A549 (cell line): Measurements from ENCODE around the gene STIM1. TPM values are rescaled to one million over a fixed set of nuclear protein-coding genes. Genes with fewer than 3 reads are reported as not detected.
A peak's percentile ranks its signal among the peaks of the same experiment; 100 is the strongest.

Experiments
- ATAC-seq, 2 experiments: fragments of 200-7000 bp in 1 of 2; fragments of >200 bp in 1 of 2; cut with Nextera tagmentation in 1 of 2; cut with Tn5 transposase in 1 of 2; 3 replicates each; pipeline versions ENCODE4 v1.8.0 to v1.9.1; 2018 to 2020; ENCODE audit warnings: mild to moderate bottlenecking in 1 of 2, moderate library complexity in 1 of 2
- CTCF ChIA-PET: fragments of 300-600 bp; sonication (Branson Sonifier 250); formaldehyde crosslinking; extraction: SDS; loops from one replicate; lab custom pipeline; 2021; ENCODE audit warnings: antibody characterized with exemption, inconsistent platforms; lab: Yijun Ruan, JAX
- POLR2A ChIA-PET: fragments of 350-600 bp; formaldehyde crosslinking; extraction: SDS; loops from one replicate; lab custom pipeline; 2021; ENCODE audit warnings: antibody characterized with exemption, inconsistent platforms; lab: Yijun Ruan, JAX
- DNase-seq, 2 experiments: peaks; one replicate each; pipeline versions ENCODE4 v3.0.0 to v3.0.0-alpha.2; 2011 to 2016; ENCODE audit warnings: low read depth in 1 of 2, low spot score in 1 of 2
- FAIRE-seq: peaks from 2 replicates; lab custom pipeline; 2011; peaks lifted over from hg19 to GRCh38; lab: Jason Lieb, UNC
- H3K27ac ChIP-seq, 2 experiments: fragments of >200 bp; sonication (Bioruptor Twin); formaldehyde crosslinking; 3 replicates each; pipeline ENCODE4 v1.5.1; 2016 to 2017
- H3K4me1 ChIP-seq: fragments of >200 bp; sonication (Bioruptor Twin); formaldehyde crosslinking; 3 replicates; pipeline ENCODE4 v1.6.1; 2016
- H3K4me2 ChIP-seq: fragments of >200 bp; sonication (Bioruptor Twin); formaldehyde crosslinking; 3 replicates; pipeline ENCODE4 v1.6.1; 2016
- H3K4me3 ChIP-seq: fragments of >200 bp; sonication (Bioruptor Twin); formaldehyde crosslinking; 3 replicates; pipeline ENCODE4 v1.5.1; 2016
- H3K9me3 ChIP-seq: fragments of >200 bp; sonication (Bioruptor Twin); formaldehyde crosslinking; 3 replicates; pipeline ENCODE4 v1.6.1; 2016
- BCL3 ChIP-seq: fragments of >200 bp; sonication (Bioruptor Twin); formaldehyde crosslinking; IDR thresholded peaks from 3 replicates; pipeline ENCODE4 v1.6.1; 2016
- CBX8 ChIP-seq: fragments of 200-600 bp; sonication (generic); IDR thresholded peaks from 2 replicates; pipeline ENCODE4 v1.6.1; 2016
- CEBPB ChIP-seq, 2 experiments: fragments of >200 bp in 1 of 2; sonication (Bioruptor Twin) in 1 of 2; formaldehyde crosslinking in 1 of 2; IDR thresholded peaks; 2 replicates each; pipeline ENCODE4 v1.6.1; 2012 to 2016
- CHD2 ChIP-seq: fragments of 150-350 bp; IDR thresholded peaks from 2 replicates; pipeline ENCODE4 v1.6.1; 2014; ENCODE audit warnings: low read length; ENCODE audit not compliant: partially characterized antibody
- E2F6 ChIP-seq: IDR thresholded peaks from 2 replicates; pipeline ENCODE4 v1.6.1; 2012; ENCODE audit warnings: low read depth, borderline replicate concordance
- EHMT2 ChIP-seq: fragments of 200-600 bp; sonication (generic); IDR thresholded peaks from 2 replicates; pipeline ENCODE4 v1.6.1; 2016; ENCODE audit warnings: antibody characterized with exemption, low read depth, mild to moderate bottlenecking, moderate library complexity
- ELK1 ChIP-seq: fragments of 150-350 bp; IDR thresholded peaks from 2 replicates; pipeline ENCODE4 v1.6.1; 2014; ENCODE audit warnings: low read depth, mild to moderate bottlenecking, low read length
- EP300 ChIP-seq, 2 experiments: fragments of >200 bp; sonication (Bioruptor Twin); formaldehyde crosslinking; IDR thresholded peaks; 2 replicates in 1 of 2; 3 replicates in 1 of 2; pipeline ENCODE4 v1.6.1; 2016 to 2017
- FOSL2 ChIP-seq, 2 experiments: fragments of 450-650 bp in 1 of 2; fragments of >200 bp in 1 of 2; sonication (Bioruptor Twin) in 1 of 2; formaldehyde crosslinking; IDR thresholded peaks; 2 replicates each; pipeline versions ENCODE4 v1.5.0 to v1.6.1; 2016 to 2020; ENCODE audit warnings: mild to moderate bottlenecking in 1 of 2, moderate library complexity in 1 of 2
- FOXS1 ChIP-seq: fragments of 250-450 bp; sonication (Bioruptor Pico); IDR thresholded peaks from 2 replicates; pipeline ENCODE4 v1.5.0; 2020; ENCODE audit warnings: mild to moderate bottlenecking, moderate library complexity
- HDAC2 ChIP-seq: fragments of 200-600 bp; sonication (generic); IDR thresholded peaks from 2 replicates; pipeline ENCODE4 v1.6.1; 2016
- HES2 ChIP-seq: fragments of >200 bp; sonication (Bioruptor Twin); formaldehyde crosslinking; IDR thresholded peaks from 2 replicates; pipeline ENCODE4 v1.6.1; 2016
- KDM5A ChIP-seq: fragments of 200-600 bp; sonication (generic); IDR thresholded peaks from 2 replicates; pipeline ENCODE4 v1.6.1; 2016; ENCODE audit warnings: antibody characterized with exemption, mild to moderate bottlenecking
- MAZ ChIP-seq: fragments of 150-350 bp; IDR thresholded peaks from 2 replicates; pipeline ENCODE4 v1.6.1; 2014; ENCODE audit warnings: antibody characterized with exemption, low read depth, low read length, borderline replicate concordance
- POLR2AphosphoS2 ChIP-seq: conservative IDR thresholded peaks from 2 replicates; pipeline ENCODE4 v1.6.1; 2012; ENCODE audit warnings: low read length, improper control_type of control experiment, inconsistent platforms
- RAD21 ChIP-seq, 2 experiments: fragments of >200 bp in 1 of 2; sonication (Bioruptor Twin) in 1 of 2; formaldehyde crosslinking in 1 of 2; IDR thresholded peaks in 1 of 2; conservative IDR thresholded peaks in 1 of 2; 2 replicates in 1 of 2; 3 replicates in 1 of 2; pipeline ENCODE4 v1.6.1; 2012 to 2018; ENCODE audit warnings: inconsistent platforms in 1 of 2
- RCOR1 ChIP-seq: fragments of 150-350 bp; IDR thresholded peaks from 2 replicates; pipeline ENCODE4 v1.6.1; 2014; ENCODE audit warnings: antibody characterized with exemption, low read length, low read depth
- RFX5 ChIP-seq: fragments of 450-650 bp; IDR thresholded peaks from 2 replicates; pipeline ENCODE4 v1.7.1; 2014; ENCODE audit warnings: antibody characterized with exemption, mild to moderate bottlenecking, moderate library complexity
- SMC3 ChIP-seq: fragments of >200 bp; sonication (Bioruptor Twin); formaldehyde crosslinking; IDR thresholded peaks from 3 replicates; pipeline ENCODE4 v1.6.1; 2018; ENCODE audit warnings: inconsistent platforms
- ZNF302 ChIP-seq: fragments of 250-450 bp; sonication (Bioruptor Pico); IDR thresholded peaks from 2 replicates; pipeline ENCODE4 v1.9.0; 2021; ENCODE audit warnings: inconsistent platforms, mild to moderate bottlenecking, moderate library complexity
- WGBS: methylation state at CpG from one replicate; pipeline ENCODE4 v1.1.6; 2017; ENCODE audit errors: missing lambda C conversion rate; 5-methylcytosine and 5-hydroxymethylcytosine counted together
- polyA plus RNA-seq, 4 experiments: library from polyadenylated mRNA; depleted of rRNA in 3 of 4; stranded (reverse); fragments of >200 nt; fragmentation: RNase III in 1 of 4; extraction: RNeasy Plus Mini Kit Qiagen cat#74134 plus additional on column Dnase treatment in 1 of 4; gene quantifications; 2 replicates in 3 of 4; 3 replicates in 1 of 4; pipeline ENCODE4 v1.2.3, GENCODE V29; 2011 to 2017

STIM1 gene
- polyA plus RNA-seq, 2 of the 4 experiments (the other 2 are of a cell fraction): 35.2 to 38.7 TPM

- Histone ChIP-seq H3K27ac (peak overlapping the region; percentile 47 to 71; a peak in 4 of 6 replicates), H3K4me1 (peaks cover 17% of the 10 kb centered on the region), H3K4me3 (no peak overlapping the region), H3K4me2 (peak overlapping the region; percentile 48), H3K9me3 (0 out of 3 replicates have a peak, but pooled peaks cover 2% of the 10 kb centered on the region)
- DNase-seq (peak in 1 of 2 experiments; percentile 19), FAIRE-seq (no peak), ATAC-seq (no peak; a peak in 1 of 6 replicates)
- WGBS: 54% methylated on average over 2 of the region's 2 CpGs
- ChIA-PET CTCF (interaction anchor here (1.3 kb wide), 1 partner anchor 20 kb away, joined by 3 read pairs; no protein-coding TSS in a partner anchor), POLR2A (interaction anchor here (0.6 kb wide), 1 partner anchor 65 kb away, joined by 3 read pairs; no protein-coding TSS in a partner anchor)
- no peak for TF ChIP-seq HES2
- TF ChIP-seq CHD2: no peak
- TF ChIP-seq FOSL2 (IDR thresholded peaks at IDR 0.05): no peak
- TF ChIP-seq FOSL2 (CRISPR knock-in tag; IDR thresholded peaks at IDR 0.05): peak; percentile 18; the same call in 1 of the 2 replicates
- TF ChIP-seq FOXS1 (CRISPR knock-in tag): no peak
- TF ChIP-seq HDAC2: no peak
These were observed 64.8 kb downstream of the STIM1 start for GRCh38 chr11:3920148-3920852.

- WGBS: 92% methylated on average over 1 of the region's 1 CpG
- peaks cover 20% of the 10 kb centered on the region for H3K4me1 ChIP-seq
- ChIA-PET CTCF (no interaction called here), POLR2A (no interaction called here)
- DNase-seq (no peak), FAIRE-seq (no peak), ATAC-seq (no peak)
- no peak overlapping the region for H3K4me2 ChIP-seq
- no peak overlapping the region for H3K4me3 ChIP-seq
- TF ChIP-seq MAZ: no peak
- TF ChIP-seq ELK1: no peak
- TF ChIP-seq HES2: no peak
- no peak for TF ChIP-seq ZNF302 (CRISPR knock-in tag)
- no peak for TF ChIP-seq RAD21 (conservative IDR thresholded peaks at IDR 0.05 in 1 of 2, IDR thresholded peaks at IDR 0.05 in 1 of 2)
- TF ChIP-seq KDM5A: no peak
- TF ChIP-seq RCOR1: no peak
- no peak for TF ChIP-seq E2F6
- H3K9me3 ChIP-seq: 0 out of 3 replicates have a peak, but pooled peaks cover 2% of the 10 kb centered on the region
- no peak overlapping the region for H3K27ac ChIP-seq
These were observed 66.6 kb downstream of the STIM1 start for GRCh38 chr11:3922056-3922455.

GRCh38 chr11:3925513-3925912, 70.0 kb downstream of the STIM1 start:
- Histone ChIP-seq H3K4me2 (no peak overlapping the region), H3K4me3 (no peak overlapping the region), H3K9me3 (0 out of 3 replicates have a peak, but pooled peaks cover 2% of the 10 kb centered on the region), H3K4me1 (peaks cover 9% of the 10 kb centered on the region; the same call in 2 of the 3 replicates), H3K27ac (no peak overlapping the region)
- FAIRE-seq (no peak), DNase-seq (no peak), ATAC-seq (no peak)
- ChIA-PET POLR2A (no interaction called here), CTCF (interaction anchor here (1.2 to 4.9 kb wide), 4 partner anchors 11 to 147 kb away, joined by 3 to 22 read pairs (median 8); partner anchors contain the start of gene STIM1)
- 92% methylated on average over 1 of the region's 1 CpG for WGBS
- TF ChIP-seq EP300 (IDR thresholded peaks at IDR 0.05) (no peak), CEBPB (IDR thresholded peaks at IDR 0.05) (no peak), RFX5 (no peak), CBX8 (no peak), EHMT2 (no peak), POLR2AphosphoS2 (no peak), BCL3 (no peak), SMC3 (no peak)
